ENCODE measurements around the gene TPK1. TPM values are rescaled to one million over a fixed set of nuclear protein-coding genes. Genes with fewer than 3 reads are reported as not detected.

TPK1 gene
- total RNA-seq, 2 donors from 2014 or later: 4.1 to 6.4 TPM

- no peak overlapping the region for H3K27ac ChIP-seq
- TF ChIP-seq CTCF (IDR thresholded peaks at IDR 0.05): no peak
- no peaks in the 10 kb centered on the region for H3K4me1 ChIP-seq
- peaks cover 0 to 8% of the 10 kb centered on the region in 2 donors for H3K9me3 ChIP-seq
- H3K4me3 ChIP-seq: no peak overlapping the region
- no peak for DNase-seq (ENCODE audit: low spot score)
- H3K27me3 ChIP-seq: no peaks in the 10 kb centered on the region
- H3K36me3 ChIP-seq: no peaks in the 10 kb centered on the region
These were observed 327.2 kb downstream of the TPK1 start for GRCh38 chr7:144508702-144509101.

- Histone ChIP-seq H3K4me1 (no peaks in the 10 kb centered on the region), H3K27me3 (no peaks in the 10 kb centered on the region), H3K36me3 (no peaks in the 10 kb centered on the region), H3K9me3 (peaks cover 0 to 8% of the 10 kb centered on the region in 2 donors), H3K4me3 (no peak overlapping the region), H3K27ac (no peak overlapping the region)
- DNase-seq (ENCODE audit: low spot score): no peak
- no peak for TF ChIP-seq CTCF (IDR thresholded peaks at IDR 0.05)
These were observed 332.6 kb downstream of the TPK1 start for GRCh38 chr7:144503215-144503614.

GRCh38 chr7:144500225-144500624 is 335.6 kb downstream of the TPK1 start:
- Histone ChIP-seq H3K4me1 (no peaks in the 10 kb centered on the region), H3K36me3 (no peaks in the 10 kb centered on the region), H3K27ac (no peak overlapping the region), H3K27me3 (no peaks in the 10 kb centered on the region), H3K4me3 (no peak overlapping the region), H3K9me3 (no peaks in the 10 kb centered on the region)
- DNase-seq (ENCODE audit: low spot score): no peak
- no peak for TF ChIP-seq CTCF (IDR thresholded peaks at IDR 0.05)

- Histone ChIP-seq H3K27ac (no peak overlapping the region), H3K4me3 (no peak overlapping the region), H3K9me3 (peaks cover 0 to 7% of the 10 kb centered on the region in 2 donors), H3K4me1 (no peaks in the 10 kb centered on the region), H3K27me3 (no peaks in the 10 kb centered on the region), H3K36me3 (no peaks in the 10 kb centered on the region)
- TF ChIP-seq CTCF (IDR thresholded peaks at IDR 0.05): no peak
- no peak for DNase-seq (ENCODE audit: low spot score)
These were observed 338.6 kb downstream of the TPK1 start for GRCh38 chr7:144497282-144497681.

- no peak for TF ChIP-seq CTCF (IDR thresholded peaks at IDR 0.05)
- no peaks in the 10 kb centered on the region for H3K27me3 ChIP-seq
- H3K27ac ChIP-seq: no peak overlapping the region
- H3K4me3 ChIP-seq: no peak overlapping the region
- no peak for DNase-seq (ENCODE audit: low spot score)
- H3K36me3 ChIP-seq: no peaks in the 10 kb centered on the region
- peaks cover 0 to 7% of the 10 kb centered on the region in 2 donors for H3K9me3 ChIP-seq
- H3K4me1 ChIP-seq: no peaks in the 10 kb centered on the region
These were observed 341.5 kb downstream of the TPK1 start for GRCh38 chr7:144494355-144494754.

GRCh38 chr7:144489504-144489903 is 346.3 kb downstream of the TPK1 start:
- Histone ChIP-seq H3K36me3 (no peaks in the 10 kb centered on the region), H3K27ac (no peak overlapping the region), H3K9me3 (peaks cover 0 to 4% of the 10 kb centered on the region in 2 donors), H3K4me3 (no peak overlapping the region), H3K4me1 (no peaks in the 10 kb centered on the region), H3K27me3 (no peaks in the 10 kb centered on the region)
- TF ChIP-seq CTCF (IDR thresholded peaks at IDR 0.05): no peak
- no peak for DNase-seq (ENCODE audit: low spot score)

Measured in right atrium auricular region (tissue), 2 donors.